Occipital lobe (tissue), 2 donors: Measurements from ENCODE around the gene MCF2L2. TPM values are rescaled to one million over a fixed set of nuclear protein-coding genes. Genes with fewer than 3 reads are reported as not detected.
"Not testable (repeated sequence)": the region's sequence is repeated elsewhere in the genome, so short reads cannot be mapped to it uniquely, and the experiment has no call there.

ENCODE experiments used
- DNase-seq: peaks from one replicate; lab custom pipeline; 2025; lab: John Stamatoyannopoulos, UW
- total RNA-seq: library from RNA; depleted of rRNA; stranded (reverse); fragments of >200 nt; gene quantifications from one replicate; pipeline ENCODE4 v1.2.3, GENCODE V29; 2014

Gene MCF2L2
- total RNA-seq, 1 donor from 2014 or later: 34.5 TPM

DNA sequence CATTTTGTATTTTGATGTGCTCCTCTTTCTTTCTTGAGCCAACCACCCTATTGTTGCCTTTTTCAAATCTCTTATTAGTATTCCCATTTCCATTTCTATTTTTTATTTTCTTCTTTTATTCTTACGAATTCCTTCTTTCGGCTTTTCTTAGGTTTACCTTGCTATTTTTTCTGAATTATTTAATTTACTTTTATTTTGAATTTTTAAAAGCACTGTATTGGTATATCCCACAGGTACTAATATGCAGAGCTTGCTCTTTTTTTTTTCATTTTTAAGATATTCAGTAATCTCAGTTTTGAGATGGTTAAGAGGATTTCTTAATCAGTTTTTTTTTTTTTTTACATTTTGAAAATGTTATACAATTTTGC is 18.4 kb upstream of the MCF2L2 start:
- no peak for DNase-seq

DNA sequence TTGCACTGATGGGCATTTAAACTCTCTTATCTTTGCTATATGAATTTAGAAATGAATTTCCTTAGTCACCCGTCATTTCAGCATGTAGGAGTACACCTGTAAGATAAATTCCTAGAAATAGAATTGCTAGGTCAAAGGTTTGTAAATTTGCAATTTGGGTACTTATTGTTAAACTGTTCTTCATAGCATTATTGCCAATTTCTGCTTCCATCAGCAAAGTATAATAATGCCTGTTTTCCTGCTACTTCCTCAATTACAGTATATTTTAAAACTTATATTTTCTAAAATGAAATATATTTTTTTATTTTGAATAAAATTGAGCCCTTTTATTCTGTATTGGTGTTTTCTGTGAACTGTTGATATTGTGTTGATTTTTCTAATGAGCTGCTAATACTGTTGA is 16.3 kb upstream of the MCF2L2 start:
- DNase-seq: no peak

DNA sequence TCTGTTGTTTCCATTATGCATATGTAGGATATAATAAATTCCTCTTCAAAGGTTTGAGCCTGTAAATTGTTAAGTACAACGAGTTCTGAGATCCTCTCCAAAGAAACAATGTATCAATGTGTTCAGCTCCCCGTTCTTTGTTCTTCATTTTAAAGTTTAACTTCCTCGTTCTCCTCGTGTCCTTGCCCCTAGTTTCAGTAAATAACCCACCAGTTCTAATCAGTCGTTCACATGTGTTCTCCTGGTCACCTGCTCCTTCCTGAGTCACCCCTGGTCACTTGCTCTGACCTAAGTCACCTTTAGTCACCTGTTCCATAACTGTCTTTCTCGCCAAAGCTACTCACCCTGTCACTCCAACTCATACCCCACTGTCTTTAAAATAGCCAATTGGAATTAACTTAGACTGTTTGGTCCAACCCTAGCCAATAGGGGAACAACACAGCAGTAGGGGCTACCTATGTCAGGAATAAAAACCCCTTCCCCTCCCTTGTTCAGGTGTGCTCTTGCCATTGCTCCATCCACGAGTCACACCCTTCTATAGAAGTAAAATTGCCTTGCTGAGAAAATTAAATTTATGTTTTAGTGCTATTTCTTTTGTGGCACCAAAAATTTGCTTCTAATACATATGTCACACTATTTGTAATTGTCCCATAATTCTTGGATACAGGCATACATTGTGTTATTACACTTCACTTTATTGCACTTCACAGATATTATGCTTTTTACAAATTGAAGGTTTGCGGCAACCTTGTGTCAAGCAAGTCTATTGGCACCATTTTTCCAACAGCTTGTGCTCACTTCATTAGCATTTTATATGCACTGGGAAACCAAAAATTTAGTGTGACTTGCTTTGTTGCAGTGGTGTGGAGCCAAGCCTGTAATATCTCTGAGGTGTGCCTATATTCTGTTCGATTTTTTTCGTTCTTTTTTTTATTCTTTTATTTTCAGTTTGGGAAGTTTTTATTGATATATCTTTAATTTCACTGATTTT is 15.3 kb upstream of the MCF2L2 start:
- no peak for DNase-seq

DNA sequence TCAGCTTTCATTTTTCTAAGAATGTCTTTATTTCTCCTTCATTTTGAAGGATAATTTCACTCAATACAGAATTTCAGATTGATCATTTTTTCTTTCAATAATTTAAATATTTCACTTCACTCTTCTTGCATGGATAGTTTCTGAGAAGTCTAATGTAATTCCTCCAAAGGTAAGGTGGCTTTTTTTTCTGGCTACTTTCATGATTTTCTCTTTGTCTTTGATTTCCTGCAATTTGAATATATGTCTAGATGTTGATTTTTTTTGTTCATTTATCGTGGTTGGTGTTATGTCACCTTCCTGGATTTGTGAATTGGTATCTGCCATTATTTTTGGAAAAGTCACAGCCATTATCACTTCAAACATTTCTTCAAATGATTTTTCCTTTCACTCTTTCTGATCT is 14.6 kb upstream of the MCF2L2 start:
- no peak for DNase-seq

DNA sequence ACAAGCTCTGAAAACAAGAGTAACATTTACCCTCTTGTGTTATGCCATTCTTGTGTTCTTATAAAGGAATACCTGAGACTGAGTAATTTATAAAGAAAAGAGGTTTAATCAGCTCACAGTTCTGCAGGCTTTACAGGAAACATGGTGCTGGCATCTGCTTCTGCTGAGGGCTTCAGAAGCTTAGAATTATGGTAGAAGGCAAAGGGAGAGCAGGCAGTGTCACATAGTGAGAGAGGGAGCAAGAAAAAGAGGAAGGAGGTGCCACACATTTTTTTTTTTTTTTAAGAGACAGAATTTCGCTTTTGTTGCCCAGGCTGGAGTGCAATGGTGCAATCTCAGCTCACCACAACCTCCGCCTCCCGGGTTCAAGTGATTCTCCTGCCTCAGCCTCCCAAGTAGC is 12.1 kb upstream of the MCF2L2 start:
- DNase-seq: not testable (repeated sequence)

DNA sequence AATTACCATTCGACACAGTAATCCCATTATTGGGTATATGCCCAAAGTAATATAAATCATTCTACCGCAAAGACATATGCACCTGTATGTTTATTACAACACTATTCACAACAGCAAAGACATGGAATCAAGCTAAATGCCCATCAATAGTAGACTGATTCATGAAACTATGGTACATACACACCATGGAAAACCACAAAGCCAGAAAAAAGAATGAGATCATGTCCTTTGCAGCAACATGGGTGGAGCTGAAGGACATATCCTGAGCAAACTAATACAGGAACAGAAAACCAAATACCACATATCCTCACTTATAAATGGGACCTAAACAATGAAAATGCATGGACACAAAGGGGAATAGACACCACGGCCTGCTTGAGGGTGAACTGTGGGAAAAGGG is 11.1 kb upstream of the MCF2L2 start:
- DNase-seq: no peak

DNA sequence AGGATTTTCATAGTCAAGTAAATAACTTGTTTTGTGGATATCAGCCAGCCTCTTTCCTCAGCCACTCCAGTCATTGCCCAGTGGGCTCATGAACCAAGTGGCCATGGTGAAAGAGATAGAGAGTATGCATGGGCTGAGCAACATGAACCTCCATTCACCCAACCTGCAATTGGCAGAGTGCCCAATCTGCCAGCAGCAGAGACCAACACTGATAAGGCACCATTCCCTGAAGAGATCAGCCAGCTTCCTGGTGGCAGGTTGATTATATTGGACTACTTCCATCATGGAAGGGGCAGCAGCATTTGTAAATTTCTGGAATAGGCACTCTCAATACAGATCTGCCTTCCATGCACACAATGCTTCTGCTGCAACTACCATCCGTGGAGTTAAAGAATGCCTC is 10.3 kb upstream of the MCF2L2 start:
- no peak for DNase-seq

DNA sequence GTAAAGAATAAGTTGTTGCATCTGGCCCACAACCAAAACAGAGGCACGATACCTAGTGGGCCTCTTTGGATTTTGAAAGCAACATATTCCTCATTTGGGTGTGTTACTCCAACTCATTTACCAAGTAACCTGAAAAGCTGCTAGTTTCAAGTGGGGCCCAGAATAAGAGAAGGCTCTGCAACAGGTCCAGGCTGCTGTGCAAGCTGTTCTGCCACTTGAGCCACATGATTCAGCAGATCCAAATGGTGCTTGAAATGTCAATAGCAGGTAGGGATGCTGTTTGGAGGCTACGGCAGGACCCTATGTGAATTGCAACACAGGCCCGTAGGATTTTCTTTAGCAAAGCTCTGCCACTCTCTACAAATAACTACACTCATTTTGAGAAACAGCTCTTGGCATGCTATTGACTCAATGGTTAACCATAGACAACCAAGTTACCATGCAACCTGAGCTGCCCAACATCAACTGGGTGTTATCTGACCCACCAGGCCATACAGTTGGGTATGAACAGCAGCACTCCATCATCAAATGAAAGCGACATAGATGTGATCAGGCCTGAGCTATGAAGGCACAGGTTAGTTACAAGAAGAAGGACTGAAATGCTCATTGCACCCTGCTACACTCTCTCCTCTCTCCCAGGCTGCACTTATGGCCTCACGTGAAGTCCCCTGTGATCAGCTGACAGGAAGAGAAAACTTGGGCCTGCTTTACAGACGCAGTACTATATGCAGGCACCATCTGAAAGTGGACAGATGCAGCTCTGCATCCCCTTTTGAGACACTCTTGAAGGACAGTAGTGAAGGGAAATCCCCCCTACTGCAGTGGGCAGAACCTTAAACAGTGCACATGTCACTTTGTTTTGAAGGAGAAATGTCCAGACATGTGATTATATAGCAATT is 9.5 kb upstream of the MCF2L2 start:
- no peak for DNase-seq

DNA sequence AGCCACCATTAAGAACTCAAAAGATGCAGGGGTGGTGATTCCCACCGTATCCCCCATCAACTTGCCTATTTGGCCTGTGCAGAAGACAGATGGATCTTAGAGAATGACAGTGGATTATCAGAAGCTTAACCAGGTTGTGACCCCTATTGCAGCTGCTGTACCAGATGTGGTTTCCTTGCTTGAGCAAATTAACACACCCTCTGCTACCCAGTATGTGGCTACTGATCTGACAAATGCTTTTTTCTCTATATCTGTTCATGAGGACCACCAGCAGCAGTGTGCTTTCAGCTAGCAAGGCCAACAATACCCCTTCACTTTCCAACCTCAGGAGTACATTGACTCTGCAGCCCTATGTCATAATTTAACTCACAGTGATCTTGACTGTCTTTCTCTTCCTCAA is 8.6 kb upstream of the MCF2L2 start:
- DNase-seq: no peak

DNA sequence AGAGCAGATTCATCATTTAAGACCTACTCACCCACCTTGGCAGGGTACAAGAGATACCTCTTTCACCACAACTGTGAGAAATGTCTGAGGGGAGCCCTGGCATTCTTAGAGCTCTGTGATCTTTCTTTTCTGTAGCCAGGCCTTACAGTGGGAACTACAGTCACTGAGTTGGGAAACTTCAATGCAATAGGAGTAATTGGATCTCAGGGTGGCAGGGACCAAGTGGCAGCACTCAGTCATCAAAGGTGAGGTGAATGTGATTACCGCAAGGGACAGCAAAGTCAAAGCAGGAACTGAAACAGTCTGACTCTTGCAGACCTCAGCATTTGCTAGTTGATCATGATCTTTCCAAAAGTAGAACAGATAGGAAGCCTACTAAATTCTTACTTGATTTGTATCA is 7.2 kb upstream of the MCF2L2 start:
- no peak for DNase-seq

DNA sequence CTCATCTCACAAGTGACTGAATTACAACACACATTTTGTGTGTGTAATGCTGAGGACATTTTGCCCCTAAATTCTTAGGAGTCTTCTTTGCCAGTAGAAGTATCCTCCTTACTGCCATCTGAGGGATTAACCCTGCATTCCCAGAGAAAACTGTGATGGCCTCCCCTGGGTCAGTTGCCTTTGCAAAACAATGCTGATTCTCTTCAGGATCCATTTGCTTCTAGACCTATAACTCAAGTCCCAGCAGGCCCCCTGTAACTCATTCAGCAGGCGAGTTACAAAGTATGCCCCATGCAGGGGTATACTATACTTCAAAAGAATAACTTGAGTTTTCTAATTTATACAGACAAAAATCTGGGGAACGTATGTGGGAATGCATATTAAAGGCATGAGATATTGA is 6.6 kb upstream of the MCF2L2 start:
- DNase-seq: no peak

DNA sequence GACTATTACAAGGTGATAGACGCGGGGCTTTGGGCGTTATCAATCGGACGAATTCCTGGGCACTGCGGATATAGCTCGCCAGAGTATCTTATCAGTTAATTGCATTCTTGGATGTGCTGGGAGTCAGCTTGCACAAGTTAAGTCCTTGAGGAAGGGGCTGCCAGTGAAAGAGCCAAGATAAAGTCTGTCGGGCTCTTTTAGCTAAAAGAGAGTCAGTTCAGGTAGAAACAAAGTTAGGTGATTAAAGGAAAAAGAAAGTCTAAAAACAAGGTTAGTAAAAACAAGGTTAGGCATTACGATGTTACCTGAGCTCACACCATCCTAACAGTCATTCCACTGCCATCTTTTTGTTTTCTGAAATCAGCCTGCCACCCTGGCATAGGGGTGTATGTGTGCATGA is 6.1 kb upstream of the MCF2L2 start:
- no peak for DNase-seq

DNA sequence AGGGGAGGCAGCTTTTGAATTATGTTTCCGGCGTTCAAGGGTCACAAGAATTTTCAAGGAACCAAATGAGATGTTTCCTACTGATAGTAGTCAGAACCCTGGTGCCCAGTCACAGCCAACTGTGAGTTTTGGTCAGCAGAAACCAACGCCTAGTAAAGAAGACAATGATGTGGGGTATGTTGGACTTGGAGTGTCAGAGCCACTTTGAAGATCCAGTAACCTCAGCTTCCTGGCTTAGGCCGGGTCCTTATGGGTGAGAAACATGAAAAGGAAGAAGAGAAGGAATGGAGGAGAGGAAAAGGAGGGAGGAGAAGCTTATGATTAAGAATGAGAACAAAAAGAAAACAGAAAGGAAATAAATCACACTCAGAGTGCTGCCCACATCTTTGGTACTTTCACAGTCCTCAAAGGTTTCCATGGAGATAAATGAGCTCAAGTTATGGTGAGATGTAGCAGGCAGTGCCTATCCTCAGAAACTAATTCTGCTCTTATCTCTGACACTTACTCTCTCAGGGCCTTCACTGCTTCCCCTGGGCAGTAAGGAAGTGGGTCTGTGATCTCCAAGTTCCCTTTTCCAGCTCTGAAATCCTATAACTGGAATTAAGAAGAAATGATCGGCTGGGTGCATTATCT is 2.0 kb upstream of the MCF2L2 start:
- no peak for DNase-seq

DNA sequence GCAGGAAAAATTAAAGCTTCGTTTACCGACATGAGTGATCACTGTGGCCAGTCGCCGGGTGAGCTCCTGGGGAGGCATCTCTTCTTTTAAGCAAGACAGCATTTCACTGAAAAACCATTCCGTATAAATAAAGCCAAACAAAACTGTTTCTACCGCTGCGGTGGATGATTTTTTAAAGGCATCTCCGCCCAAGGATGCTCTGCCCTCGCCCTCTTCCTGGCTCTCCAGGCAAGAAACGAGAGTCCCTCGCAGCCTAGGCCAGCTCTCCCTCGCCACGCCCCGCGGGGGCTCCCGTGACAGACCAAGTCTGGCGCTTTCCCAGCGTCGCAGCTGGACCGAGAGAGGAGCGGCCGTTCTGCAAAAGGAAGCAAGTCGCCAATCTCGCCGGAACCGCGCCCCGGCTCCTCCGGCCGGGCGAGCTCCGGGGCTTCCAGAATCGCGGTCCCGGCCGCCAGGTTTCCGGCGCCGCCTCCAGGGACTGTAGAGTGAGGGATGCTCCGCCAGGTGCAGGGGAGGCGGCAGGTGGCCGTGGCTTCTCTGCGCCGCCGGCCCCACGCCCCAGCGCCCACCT is 458 bp downstream of the MCF2L2 start:
- peak; percentile 68 for DNase-seq

DNA sequence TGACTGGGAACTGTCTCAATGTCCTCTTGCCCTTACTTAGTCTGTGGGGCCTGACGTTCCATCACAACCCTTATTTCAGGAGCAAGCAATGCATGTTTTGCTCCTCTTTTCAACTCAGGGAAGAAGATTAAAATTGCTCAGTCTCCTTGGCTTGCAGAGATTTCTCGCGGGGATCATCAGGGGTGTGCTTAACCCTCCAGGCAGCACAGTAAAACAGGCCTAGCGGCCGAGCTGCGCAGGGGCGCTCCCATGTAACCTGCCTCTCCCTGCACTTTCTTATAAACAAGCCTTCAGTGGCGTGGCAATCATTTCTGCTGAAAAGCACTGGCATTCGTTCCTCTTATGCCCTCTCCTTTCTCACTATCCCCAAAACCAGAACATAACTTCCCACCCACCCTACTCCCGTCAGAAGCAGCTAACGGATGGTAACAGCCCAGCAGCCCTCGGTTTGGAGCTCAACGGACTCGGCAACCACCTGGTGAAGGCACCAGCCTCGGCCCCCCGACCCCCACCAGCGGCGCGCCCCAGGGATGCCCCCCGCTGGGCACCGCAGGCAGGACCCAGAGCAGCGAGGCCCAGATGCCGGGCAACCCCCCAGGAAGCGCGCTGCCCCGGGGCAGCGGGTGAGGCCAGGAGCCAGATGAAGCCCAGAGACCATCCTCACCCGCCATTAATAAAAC is 1.1 kb downstream of the MCF2L2 start:
- DNase-seq: peak; percentile 26

DNA sequence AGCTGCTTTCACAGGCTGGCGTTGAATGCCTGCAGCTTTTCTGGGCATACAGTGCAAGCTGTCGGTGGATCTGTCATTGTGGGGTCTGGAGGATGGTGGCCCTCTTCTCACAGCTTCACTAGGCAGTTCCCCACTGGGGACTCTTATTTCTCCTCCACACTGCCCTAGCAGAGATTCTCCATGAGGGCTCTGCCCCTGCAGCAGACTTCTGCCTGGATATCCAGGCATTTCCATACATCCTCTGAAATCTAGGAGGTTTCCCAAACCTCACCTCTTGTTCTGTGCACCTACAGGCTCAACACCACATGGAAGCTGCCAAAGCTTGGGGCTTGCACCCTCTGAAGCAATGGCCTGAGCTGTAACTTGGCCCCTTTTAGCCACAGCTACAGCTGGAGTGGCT is 9.6 kb downstream of the MCF2L2 start:
- DNase-seq: not testable (repeated sequence)

DNA sequence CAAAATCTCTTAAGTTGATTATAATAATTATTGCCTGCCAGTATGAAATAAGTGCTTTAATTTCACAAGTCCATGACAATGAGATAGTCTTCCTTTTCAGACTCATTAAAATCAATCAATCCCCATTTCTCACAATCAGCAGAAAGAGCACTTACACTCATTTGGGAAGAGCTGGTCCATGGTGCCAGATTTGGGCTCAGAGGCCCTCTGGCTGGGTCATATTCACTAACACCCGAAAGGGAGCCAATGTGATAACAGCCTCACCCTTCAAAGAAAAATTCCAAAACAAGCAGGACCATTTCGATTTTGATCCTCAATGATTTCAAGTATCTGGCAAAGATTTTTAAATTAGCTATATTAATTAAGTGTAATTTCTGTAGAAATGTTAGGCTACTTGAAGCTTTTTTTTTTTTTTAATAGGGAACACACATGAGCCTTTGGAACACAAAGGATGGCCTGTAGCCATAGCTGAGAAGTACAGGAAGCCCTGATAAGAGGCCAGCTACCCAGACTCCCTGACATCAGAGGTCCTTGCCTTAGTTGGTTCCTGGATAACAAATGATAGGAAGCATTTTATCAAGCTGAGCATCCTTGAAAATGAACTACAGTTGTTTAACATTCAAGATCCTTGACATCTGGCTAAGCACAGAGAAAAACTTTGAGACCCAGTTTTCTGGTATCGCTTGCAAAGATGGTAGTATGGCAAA is 17.1 kb downstream of the MCF2L2 start:
- DNase-seq: no peak

DNA sequence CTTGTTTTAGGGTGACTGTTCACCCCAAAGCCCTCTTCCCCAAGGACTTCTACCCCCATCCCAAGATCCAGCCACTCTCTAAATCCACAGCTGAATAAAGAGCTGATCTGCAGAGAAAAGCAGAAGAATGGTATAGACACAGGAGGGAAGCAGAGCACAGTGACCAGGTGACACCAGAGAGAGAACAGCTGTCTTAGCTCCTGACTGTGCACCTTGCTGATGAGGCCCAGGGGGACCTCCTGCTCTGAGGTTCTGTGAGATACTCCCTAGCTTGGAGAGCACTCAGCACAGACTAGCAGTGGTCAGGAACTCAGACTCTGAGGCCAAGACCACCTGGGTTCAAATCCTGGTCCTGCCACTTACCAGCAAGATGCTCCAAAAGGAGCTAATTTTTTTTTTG is 17.7 kb downstream of the MCF2L2 start:
- no peak for DNase-seq

DNA sequence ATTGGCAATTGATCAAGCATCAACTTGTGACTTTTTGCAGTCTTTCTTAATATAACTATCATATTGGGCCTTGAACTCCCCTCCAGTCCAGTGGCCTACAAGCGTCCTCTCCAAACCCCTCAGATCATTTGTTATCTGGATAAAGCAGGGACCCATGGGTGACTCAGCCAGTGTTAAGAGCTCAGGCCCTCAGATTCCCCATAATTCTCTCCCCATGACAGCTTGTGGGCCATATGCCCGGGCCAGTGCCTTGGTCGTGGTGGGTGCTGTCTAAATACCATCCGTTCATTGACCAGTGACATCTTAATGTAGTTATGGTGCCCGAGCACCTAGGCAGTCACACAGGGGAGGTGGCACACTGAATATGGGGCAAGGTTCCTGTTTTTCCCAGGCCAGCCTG is 18.1 kb downstream of the MCF2L2 start:
- no peak for DNase-seq

DNA sequence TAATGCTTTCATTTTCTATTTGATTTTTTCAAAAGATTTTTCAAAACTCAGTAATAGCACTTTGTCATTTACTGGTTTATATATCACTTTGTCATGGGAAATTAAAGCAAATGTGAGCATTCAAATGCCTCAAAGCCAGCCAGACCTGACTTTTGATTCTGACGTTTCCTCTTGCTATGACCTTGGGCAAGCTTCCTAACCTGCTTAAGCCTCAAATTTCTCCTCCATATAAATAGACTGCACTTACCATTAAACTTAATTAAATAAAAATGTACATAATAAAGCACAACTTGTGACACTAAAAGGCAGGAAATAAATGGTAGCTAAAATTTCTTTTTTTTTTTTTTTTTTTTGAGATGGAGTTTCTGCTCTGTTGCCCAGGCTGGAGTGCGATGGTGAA is 19.2 kb downstream of the MCF2L2 start:
- DNase-seq: no peak
